Endothelial cell of umbilical vein (primary cell): ENCODE measurements around the gene SCAP. TPM values are rescaled to one million over a fixed set of nuclear protein-coding genes. Genes with fewer than 3 reads are reported as not detected.

Experiments
- Bru-seq: library from RNA; stranded (reverse); fragments of 400-500 nt; gene quantifications from one replicate; lab custom pipeline; 2021; lab: Mats Ljungman, UMichigan
- BruChase-seq, 2 experiments: library from RNA; stranded (reverse); fragments of 400-500 nt; gene quantifications; one replicate each; lab custom pipeline; 2021; lab: Mats Ljungman, UMichigan
- BruUV-seq: library from RNA; stranded (reverse); fragments of 400-500 nt; replicated peaks from 2 replicates; lab custom pipeline; 2021; lab: Mats Ljungman, UMichigan
- CTCF ChIA-PET: fragments of 300-600, 350-600 bp; sonication (Branson Sonifier 250); formaldehyde crosslinking; loops from one replicate; lab custom pipeline; 2021; ENCODE audit warnings: antibody characterized with exemption, inconsistent platforms; lab: Charles Lee
- POLR2A ChIA-PET: fragments of 300-600, 350-600 bp; sonication (Branson Sonifier 250); formaldehyde crosslinking; loops from one replicate; lab custom pipeline; 2021; ENCODE audit warnings: antibody characterized with exemption, inconsistent platforms; lab: Charles Lee
- DNase-seq: peaks from one replicate; pipeline ENCODE4 v3.0.0-alpha.2; 2011; ENCODE audit warnings: low read depth, low spot score
- FAIRE-seq: peaks from 2 replicates; lab custom pipeline; 2011; peaks lifted over from hg19 to GRCh38; lab: Jason Lieb, UNC
- H2AFZ ChIP-seq: 2 replicates; pipeline ENCODE4 v1.6.0; 2012; ENCODE audit warnings: low read depth, low read length, control low read depth, inconsistent platforms
- H3K27ac ChIP-seq: 2 replicates; pipeline ENCODE4 v1.5.1; 2011; ENCODE audit warnings: low read depth, mild to moderate bottlenecking, control low read depth, low read length, moderate library complexity; ENCODE audit not compliant: insufficient read depth
- H3K27me3 ChIP-seq, 2 experiments: 2 replicates each; pipeline versions ENCODE4 v1.6.0 to v1.6.1; 2011; ENCODE audit warnings: low read length in 2 of 2, mixed read lengths in 1 of 2; ENCODE audit not compliant: control insufficient read depth in 2 of 2, insufficient read depth in 2 of 2
- H3K36me3 ChIP-seq, 2 experiments: 2 replicates in 1 of 2; 3 replicates in 1 of 2; pipeline ENCODE4 v1.5.1; 2011; ENCODE audit warnings: low read length in 2 of 2, mild to moderate bottlenecking in 1 of 2, moderate library complexity in 1 of 2; ENCODE audit not compliant: control insufficient read depth in 2 of 2, insufficient read depth in 2 of 2; ENCODE audit errors: extremely low read depth in 1 of 2
- H3K4me1 ChIP-seq: 3 replicates; pipeline ENCODE4 v1.5.1; 2011; ENCODE audit warnings: mild to moderate bottlenecking, low read length; ENCODE audit not compliant: control insufficient read depth, insufficient read depth; ENCODE audit errors: extremely low read depth
- H3K4me2 ChIP-seq: 2 replicates; pipeline ENCODE4 v1.6.1; 2011; ENCODE audit warnings: low read length, control low read depth, mixed read lengths; ENCODE audit not compliant: insufficient read depth
- H3K4me3 ChIP-seq, 3 experiments: fragments of 200-600 bp in 1 of 3; sonication (generic), shearing (Covaris generic) in 1 of 3; replicated peaks in 1 of 3; 2 replicates each; pipeline ENCODE4 v1.5.1; 2011 to 2016; ENCODE audit warnings: control low read depth in 3 of 3, low read length in 3 of 3, mild to moderate bottlenecking in 2 of 3, inconsistent platforms in 1 of 3, low read depth in 1 of 3, moderate library complexity in 1 of 3; ENCODE audit not compliant: insufficient read depth in 1 of 3
- H3K79me2 ChIP-seq: 2 replicates; pipeline ENCODE4 v1.6.0; 2012; ENCODE audit warnings: low read length, inconsistent platforms; ENCODE audit not compliant: control insufficient read depth, insufficient read depth
- H3K9ac ChIP-seq: replicated peaks from 2 replicates; pipeline ENCODE3; 2011; ENCODE audit warnings: low read length, control low read depth; ENCODE audit not compliant: insufficient read depth; ENCODE audit errors: extremely low read depth
- H3K9me1 ChIP-seq: replicated peaks from 3 replicates; pipeline ENCODE4 v1.6.0; 2011; ENCODE audit warnings: mild to moderate bottlenecking, low read length; ENCODE audit not compliant: control insufficient read depth, insufficient read depth; ENCODE audit errors: extremely low read depth
- H3K9me3 ChIP-seq: replicated peaks from 2 replicates; pipeline ENCODE4 v1.5.1; 2012; ENCODE audit warnings: low read length, inconsistent platforms; ENCODE audit not compliant: control insufficient read depth, insufficient read depth
- H4K20me1 ChIP-seq: replicated peaks from 2 replicates; pipeline ENCODE3; 2011; ENCODE audit warnings: mild to moderate bottlenecking, low read length; ENCODE audit not compliant: control insufficient read depth, insufficient read depth; ENCODE audit errors: extremely low read depth
- FOS ChIP-seq: IDR thresholded peaks from 2 replicates; pipeline ENCODE4 v1.6.1; 2011; ENCODE audit warnings: mild to moderate bottlenecking, low read length, moderate library complexity, borderline replicate concordance; ENCODE audit not compliant: insufficient read depth
- MYC ChIP-seq: IDR thresholded peaks from one replicate; pipeline ENCODE4 v1.6.1; 2011; ENCODE audit warnings: mild to moderate bottlenecking, low read depth, low read length
- POLR2A ChIP-seq: IDR thresholded peaks from 2 replicates; pipeline ENCODE4 v1.6.1; 2012; ENCODE audit warnings: low read depth, mild to moderate bottlenecking, control low read depth, low read length
- POLR2AphosphoS5 ChIP-seq: IDR thresholded peaks from 2 replicates; pipeline ENCODE4 v1.6.1; 2012; ENCODE audit warnings: low read depth, mild to moderate bottlenecking, control low read depth, low read length, moderate library complexity; ENCODE audit not compliant: insufficient read depth
- dilution Hi-C: fragments of 300-500 bp; cut with MboI; formaldehyde crosslinking; loops from one replicate; pipeline ENCODE4 v1.15.0; 2019; ENCODE audit warnings: low sequenced_read_pairs; ENCODE audit not compliant: extremely low pct_ligation_motif_present
- intact Hi-C: fragments of 100-400 bp; cut with micrococcal nuclease; formaldehyde crosslinking; loops from one replicate; pipeline ENCODE4 v1.10.0; 2022
- long read RNA-seq: library from polyadenylated mRNA; stranded (forward); transcript quantifications from one replicate; pipeline ENCODE4 v2.0.0, GENCODE V29; 2021
- polyA minus RNA-seq, 3 experiments: library from RNA; depleted of rRNA, polyadenylated mRNA; stranded (reverse); fragments of >200 nt; gene quantifications; 1 replicate in 1 of 3; 2 replicates in 2 of 3; pipeline ENCODE4 v1.2.3, GENCODE V29; 2011
- polyA plus RNA-seq, 4 experiments: library from polyadenylated mRNA; depleted of rRNA in 3 of 4; stranded (reverse) in 3 of 4; unstranded in 1 of 4; fragments of >200 nt; gene quantifications; 2 replicates each; pipeline versions ENCODE4 v1.2.1 to v1.2.3, GENCODE V29; 2011 to 2012; ENCODE audit warnings: missing spikeins in 1 of 4
- total RNA-seq: library from RNA; stranded (reverse); gene quantifications from 2 replicates; pipeline ENCODE4 v1.2.3, GENCODE V29; 2021
- TF ChIP-seq, protein P1 (sequence below), 2 donors: IDR thresholded peaks; 1 replicate in 1 of 2; 2 replicates in 1 of 2; pipeline ENCODE4 v1.5.1; 2011; ENCODE audit warnings: low read length in 2 of 2, mild to moderate bottlenecking in 2 of 2, moderate library complexity in 2 of 2, control low read depth in 1 of 2, inconsistent platforms in 1 of 2, low read depth in 1 of 2; ENCODE audit not compliant: insufficient read depth in 1 of 2; ENCODE audit errors: extremely low read depth in 1 of 2
- TF ChIP-seq, protein P2 (sequence below): IDR thresholded peaks from 2 replicates; pipeline ENCODE4 v1.6.1; 2011; ENCODE audit not compliant: insufficient read depth, insufficient read length

The SCAP gene
- 53.6 and 59.0 TPM in 2 replicates for total RNA-seq
- 34.7 and 42.9 TPM in 2 replicates for polyA plus RNA-seq
- polyA plus RNA-seq (2011; cell fraction: cytosol; rRNA removed), result 21.4 and 22.0 TPM in 2 replicates
- 59.9 and 77.1 TPM in 2 replicates for polyA plus RNA-seq (2011; cell fraction: nucleus; rRNA removed)
- 36.4 and 38.3 TPM in 2 replicates for polyA plus RNA-seq (2012)
- polyA minus RNA-seq, result 69.2 and 71.7 TPM in 2 replicates
- polyA minus RNA-seq (2011; cell fraction: cytosol; rRNA and poly(A)+ RNA removed), result 41.6 TPM
- 44.7 and 46.0 TPM in 2 replicates for polyA minus RNA-seq (2011; cell fraction: nucleus; rRNA and poly(A)+ RNA removed)
- percentile 59 among the genes with signal in this experiment for Bru-seq, nascent RNA
- percentile 73 among the genes with signal in this experiment for BruChase-seq, experiment 1, labeled RNA remaining after a 6-hour chase
- percentile 67 among the genes with signal in this experiment for BruChase-seq, experiment 2, labeled RNA remaining after a 2-hour chase
- long read RNA-seq, full-length matches to known transcripts, result 15 of 115 reads
- long read RNA-seq, partial matches to known transcripts, result 33 of 115 reads
- long read RNA-seq, other reads (novel, unspliced or antisense), result 67 of 115 reads

DNA sequence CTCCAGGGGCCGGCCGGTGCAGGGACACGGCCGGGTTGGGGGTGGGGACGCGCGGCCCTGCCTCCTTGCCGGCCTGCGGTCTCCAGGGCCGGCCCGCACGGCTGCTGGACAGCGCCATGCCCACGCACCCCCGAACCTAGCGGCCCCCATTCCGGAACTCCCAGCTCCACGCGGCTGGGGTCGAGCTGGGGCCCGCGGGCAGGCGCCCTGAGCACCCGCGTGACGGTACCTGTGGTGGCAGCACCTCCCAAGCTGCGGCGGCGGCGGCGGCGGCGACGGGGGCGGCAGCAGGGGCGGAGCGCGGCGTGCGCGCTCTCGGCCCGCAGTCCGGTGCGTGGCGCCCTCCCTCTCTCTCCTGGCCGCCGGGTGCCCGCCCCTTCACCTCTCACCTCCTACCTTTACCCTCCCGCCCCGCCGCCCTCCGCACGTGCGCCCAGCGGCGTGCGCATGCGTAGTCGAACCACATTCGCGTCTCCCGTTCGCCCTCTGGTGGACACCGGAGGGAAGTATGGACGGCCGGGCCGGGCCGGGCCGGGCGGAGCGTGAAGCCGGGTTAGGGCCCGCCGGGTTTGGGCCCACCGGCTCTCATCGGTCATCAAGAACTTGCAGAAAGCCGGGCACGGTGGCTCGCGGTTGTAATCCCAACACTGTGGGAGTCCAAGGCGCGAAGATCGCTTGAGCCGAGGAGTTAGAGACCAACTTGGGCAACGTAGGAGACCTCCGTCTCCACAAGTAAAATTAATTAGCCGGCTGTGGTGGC lies at the start of gene SCAP:
SCAP (minus strand) TSS at position 372 of the 760 bp plus-strand sequence. CDS start 32,948 bp downstream, outside the sequence.
- H3K4me1 ChIP-seq, result no peaks in the 10 kb centered on the region
- dilution Hi-C loops, result no loop called here
- DNase-seq (peak; percentile 85), FAIRE-seq (peak; percentile 81)
- no peaks in the 10 kb centered on the region for H3K27me3 ChIP-seq
- TF ChIP-seq FOS (no peak), POLR2A (peak; percentile 15), POLR2AphosphoS5 (peak; percentile 51), MYC (peak; percentile 72)
- TF ChIP-seq, protein P1, sequence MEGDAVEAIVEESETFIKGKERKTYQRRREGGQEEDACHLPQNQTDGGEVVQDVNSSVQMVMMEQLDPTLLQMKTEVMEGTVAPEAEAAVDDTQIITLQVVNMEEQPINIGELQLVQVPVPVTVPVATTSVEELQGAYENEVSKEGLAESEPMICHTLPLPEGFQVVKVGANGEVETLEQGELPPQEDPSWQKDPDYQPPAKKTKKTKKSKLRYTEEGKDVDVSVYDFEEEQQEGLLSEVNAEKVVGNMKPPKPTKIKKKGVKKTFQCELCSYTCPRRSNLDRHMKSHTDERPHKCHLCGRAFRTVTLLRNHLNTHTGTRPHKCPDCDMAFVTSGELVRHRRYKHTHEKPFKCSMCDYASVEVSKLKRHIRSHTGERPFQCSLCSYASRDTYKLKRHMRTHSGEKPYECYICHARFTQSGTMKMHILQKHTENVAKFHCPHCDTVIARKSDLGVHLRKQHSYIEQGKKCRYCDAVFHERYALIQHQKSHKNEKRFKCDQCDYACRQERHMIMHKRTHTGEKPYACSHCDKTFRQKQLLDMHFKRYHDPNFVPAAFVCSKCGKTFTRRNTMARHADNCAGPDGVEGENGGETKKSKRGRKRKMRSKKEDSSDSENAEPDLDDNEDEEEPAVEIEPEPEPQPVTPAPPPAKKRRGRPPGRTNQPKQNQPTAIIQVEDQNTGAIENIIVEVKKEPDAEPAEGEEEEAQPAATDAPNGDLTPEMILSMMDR (IDR thresholded peaks at IDR 0.05; ENCODE audit: extremely low read depth in 1 of 2, insufficient read depth in 1 of 2, low read depth in 1 of 2, low read length in 2 of 2), result peak; percentile 84 to 95
- TF ChIP-seq, protein P2, sequence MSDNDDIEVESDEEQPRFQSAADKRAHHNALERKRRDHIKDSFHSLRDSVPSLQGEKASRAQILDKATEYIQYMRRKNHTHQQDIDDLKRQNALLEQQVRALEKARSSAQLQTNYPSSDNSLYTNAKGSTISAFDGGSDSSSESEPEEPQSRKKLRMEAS, result peak; percentile 87
- H3K4me3 ChIP-seq, result peak within 1 kb of the TSS; percentile 60 to 83 (median 82)
- no peaks in the 10 kb centered on the region for H4K20me1 ChIP-seq
- no peak within 1 kb of the TSS for H3K27ac ChIP-seq
- intact Hi-C loops, result loop anchor here (1.0 to 2.0 kb wide), 3 partner anchors 35 to 311 kb away; partner anchors contain the start of gene SETD2
- no TSS peak for BruUV-seq
- peaks cover 23% of the 10 kb centered on the region for H3K79me2 ChIP-seq
- no peaks in the 10 kb centered on the region for H3K36me3 ChIP-seq
- no peaks in the 10 kb centered on the region for H3K9me3 ChIP-seq
- ChIA-PET CTCF (interaction anchor here (0.6 to 4.9 kb wide), 9 partner anchors 9 to 54 kb away, joined by 3 to 79 read pairs (median 3); no protein-coding TSS in a partner anchor), POLR2A (no interaction called here)
- peak within 1 kb of the TSS; percentile 81 for H3K4me2 ChIP-seq
- H3K9me1 ChIP-seq, result no peaks in the 10 kb centered on the region
- H3K9ac ChIP-seq, result peak within 1 kb of the TSS; percentile 26
- H2AFZ ChIP-seq, result peak within 1 kb of the TSS; percentile 57
